AG10803 (cell line): ENCODE measurements around the gene CLSTN2.

Experiments
- DNase-seq: peaks from one replicate; pipeline ENCODE4 v3.0.0; 2010; ENCODE audit warnings: low read depth
- H3K4me3 ChIP-seq: 2 replicates; pipeline ENCODE4 v1.5.1; 2011; ENCODE audit warnings: mild to moderate bottlenecking, low read length, control low read depth
- TF ChIP-seq, protein P1 (sequence below): conservative IDR thresholded peaks from 2 replicates; pipeline ENCODE4 v1.5.1; 2011; ENCODE audit warnings: mild to moderate bottlenecking, low read length, control low read depth, inconsistent platforms

The CLSTN2 gene

DNA sequence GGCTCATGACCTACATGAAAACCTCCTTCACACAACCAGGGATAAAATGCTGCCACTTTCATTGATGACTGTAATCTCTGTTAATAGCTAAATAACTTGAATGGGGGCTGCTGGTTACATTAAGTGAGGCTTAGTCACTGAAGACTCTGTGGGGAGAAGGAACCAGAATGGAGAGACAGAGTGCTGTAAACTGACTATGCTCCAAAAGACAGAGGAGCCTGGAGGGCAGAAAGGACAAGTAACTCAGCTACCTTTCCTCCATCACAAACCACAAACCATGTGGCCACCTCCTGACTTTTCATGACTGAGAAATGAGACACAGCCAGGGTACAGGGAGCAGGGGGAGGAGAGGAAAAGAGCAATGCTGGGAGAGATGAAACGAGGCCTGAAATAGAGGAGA, 645.8 kb downstream of the CLSTN2 start:
- TF ChIP-seq, protein P1, sequence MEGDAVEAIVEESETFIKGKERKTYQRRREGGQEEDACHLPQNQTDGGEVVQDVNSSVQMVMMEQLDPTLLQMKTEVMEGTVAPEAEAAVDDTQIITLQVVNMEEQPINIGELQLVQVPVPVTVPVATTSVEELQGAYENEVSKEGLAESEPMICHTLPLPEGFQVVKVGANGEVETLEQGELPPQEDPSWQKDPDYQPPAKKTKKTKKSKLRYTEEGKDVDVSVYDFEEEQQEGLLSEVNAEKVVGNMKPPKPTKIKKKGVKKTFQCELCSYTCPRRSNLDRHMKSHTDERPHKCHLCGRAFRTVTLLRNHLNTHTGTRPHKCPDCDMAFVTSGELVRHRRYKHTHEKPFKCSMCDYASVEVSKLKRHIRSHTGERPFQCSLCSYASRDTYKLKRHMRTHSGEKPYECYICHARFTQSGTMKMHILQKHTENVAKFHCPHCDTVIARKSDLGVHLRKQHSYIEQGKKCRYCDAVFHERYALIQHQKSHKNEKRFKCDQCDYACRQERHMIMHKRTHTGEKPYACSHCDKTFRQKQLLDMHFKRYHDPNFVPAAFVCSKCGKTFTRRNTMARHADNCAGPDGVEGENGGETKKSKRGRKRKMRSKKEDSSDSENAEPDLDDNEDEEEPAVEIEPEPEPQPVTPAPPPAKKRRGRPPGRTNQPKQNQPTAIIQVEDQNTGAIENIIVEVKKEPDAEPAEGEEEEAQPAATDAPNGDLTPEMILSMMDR = no peak
- DNase-seq = no peak

DNA sequence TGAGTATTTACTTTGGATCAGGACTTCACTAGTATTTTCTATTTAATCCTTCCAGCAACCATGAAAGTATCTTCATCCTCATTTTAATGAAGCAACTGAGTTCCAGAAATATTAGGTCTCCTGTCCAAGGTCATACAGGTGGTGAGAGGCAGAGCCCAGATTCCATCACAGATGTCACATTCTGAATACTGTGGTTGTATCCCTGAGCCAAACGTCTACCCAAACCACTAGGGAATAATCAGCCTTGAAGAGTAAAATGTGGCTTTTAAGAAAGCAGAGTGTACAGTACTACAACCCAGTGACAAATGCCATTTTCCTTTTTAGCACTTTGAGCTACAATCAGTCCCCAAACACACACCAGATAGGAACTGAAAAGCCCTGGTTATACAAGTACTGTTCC, 649.6 kb downstream of the CLSTN2 start:
- DNase-seq = no peak
- TF ChIP-seq, protein P1 = no peak

More for the DNA sequence above, 645.8 kb downstream of the CLSTN2 start:
- no peak overlapping the region for H3K4me3 ChIP-seq

DNA sequence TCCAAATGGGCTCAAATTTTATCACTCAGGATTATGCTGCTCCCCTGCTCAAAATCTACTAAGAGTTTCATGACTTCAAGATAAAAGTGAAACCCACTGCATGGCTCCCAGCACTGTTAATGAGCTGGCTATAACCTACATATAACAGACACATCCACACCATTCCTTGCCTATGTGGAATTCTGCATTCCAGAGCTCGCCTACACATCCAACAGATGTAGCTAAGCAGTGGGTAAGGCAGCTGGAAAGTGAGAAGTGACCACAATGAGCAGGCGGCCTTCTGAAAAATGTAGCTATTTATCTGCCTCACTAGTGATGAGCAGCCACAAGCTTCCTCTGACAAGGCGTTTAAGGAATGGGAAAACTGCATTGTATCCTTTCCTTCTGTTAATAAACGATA, 650.8 kb downstream of the CLSTN2 start:
- TF ChIP-seq, protein P1 = no peak
- DNase-seq = peak; percentile 69

More for the DNA sequence above, 649.6 kb downstream of the CLSTN2 start:
- no peak overlapping the region for H3K4me3 ChIP-seq

DNA sequence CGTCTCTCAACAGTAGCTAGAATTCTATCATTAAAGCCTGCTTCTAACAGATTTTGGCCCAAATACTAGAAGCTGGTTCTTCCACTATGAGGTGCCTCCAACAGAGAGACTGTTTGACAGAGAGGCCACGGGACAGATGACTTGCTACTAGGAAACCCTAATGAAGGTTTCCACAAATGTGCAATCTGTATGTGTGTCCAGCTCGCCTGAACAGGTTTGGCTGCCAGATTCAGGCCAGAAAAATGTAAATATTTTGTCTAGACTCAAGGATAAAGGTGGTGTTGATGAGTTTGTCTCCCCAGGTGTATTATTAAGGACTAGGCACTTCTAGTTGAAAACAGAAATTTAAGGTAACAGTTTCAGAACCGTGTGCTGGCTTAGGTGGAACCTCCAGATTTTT, 651.3 kb downstream of the CLSTN2 start:
- TF ChIP-seq, protein P1 = no peak

More for the DNA sequence above, 650.8 kb downstream of the CLSTN2 start:
- H3K4me3 ChIP-seq = no peak overlapping the region

DNA sequence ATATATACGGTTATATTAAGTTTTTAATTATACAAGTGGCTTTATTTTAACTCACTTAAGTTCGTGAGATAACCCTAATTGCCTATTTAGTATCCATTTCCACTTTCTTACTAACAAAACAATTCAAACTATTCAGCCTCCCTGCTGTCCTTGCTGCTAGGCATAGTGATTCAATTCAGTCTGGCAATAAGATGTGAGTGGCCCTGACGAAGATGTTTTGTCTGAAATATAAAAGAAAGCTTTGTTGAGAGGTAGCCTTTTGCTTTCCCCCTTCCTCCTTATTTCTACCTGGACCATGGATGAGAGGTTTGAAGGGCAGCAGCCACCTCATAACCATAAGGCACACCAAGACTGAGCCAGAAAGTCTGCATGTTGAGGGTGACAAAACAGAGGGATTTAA, 653.6 kb downstream of the CLSTN2 start:
- no peak for DNase-seq
- TF ChIP-seq, protein P1 = no peak
- no peak overlapping the region for H3K4me3 ChIP-seq

More for the DNA sequence above, 651.3 kb downstream of the CLSTN2 start:
- DNase-seq = no peak
- H3K4me3 ChIP-seq = no peak overlapping the region

DNA sequence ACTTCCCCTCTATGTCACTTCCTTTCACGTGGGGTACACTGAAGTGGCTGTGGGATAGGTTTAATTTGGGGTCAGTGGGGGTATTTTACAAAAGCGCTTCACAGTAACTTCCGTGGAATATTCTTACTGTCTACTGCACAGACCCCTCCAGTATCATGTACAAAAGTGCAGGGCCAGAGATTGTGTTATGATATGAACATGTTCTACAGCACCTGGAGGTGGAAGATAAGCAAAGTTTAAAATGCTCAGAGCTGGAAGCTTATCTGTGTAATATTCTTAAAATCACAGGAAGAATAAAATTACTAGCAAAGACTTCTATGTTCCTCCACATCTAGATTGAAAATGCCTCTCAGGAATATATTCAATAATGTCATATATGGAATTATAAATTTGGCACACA, 658.8 kb downstream of the CLSTN2 start:
- no peak for DNase-seq
- TF ChIP-seq, protein P1 = no peak
- H3K4me3 ChIP-seq = no peak overlapping the region

DNA sequence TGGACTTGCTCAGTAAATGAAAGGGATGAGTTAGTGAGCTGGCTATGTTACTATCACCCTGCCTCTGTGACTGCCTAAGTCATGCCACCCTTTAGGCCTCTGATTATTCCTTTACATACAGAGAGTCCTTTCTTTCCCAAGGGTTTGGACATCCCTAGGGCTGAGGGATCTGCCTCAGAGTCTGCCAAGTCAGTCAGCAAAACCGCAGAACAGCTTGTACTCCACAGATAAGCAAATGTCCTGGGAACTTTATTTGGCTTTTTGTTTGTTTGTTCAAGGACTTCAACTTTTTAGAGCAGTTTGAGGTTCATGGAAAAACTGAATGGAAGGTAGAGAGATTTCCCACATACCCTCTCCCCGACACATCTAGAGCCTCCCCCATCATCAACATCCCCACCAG, 660.3 kb downstream of the CLSTN2 start:
- TF ChIP-seq, protein P1 = no peak
- DNase-seq = no peak
- H3K4me3 ChIP-seq = no peak overlapping the region
